Activated CD8-positive, alpha-beta memory T cell treated with anti-CD3 and anti-CD28 coated beads, Interleukin-2, amount 50 U/mL, for 48 hours (primary cell): Measurements from ENCODE around the gene WDR74.
A peak's percentile ranks its signal among the peaks of the same experiment; 100 is the strongest.

ENCODE experiments used
- DNase-seq: peaks from one replicate; pipeline ENCODE4 v3.0.0-alpha.2; 2020

WDR74 gene

DNA sequence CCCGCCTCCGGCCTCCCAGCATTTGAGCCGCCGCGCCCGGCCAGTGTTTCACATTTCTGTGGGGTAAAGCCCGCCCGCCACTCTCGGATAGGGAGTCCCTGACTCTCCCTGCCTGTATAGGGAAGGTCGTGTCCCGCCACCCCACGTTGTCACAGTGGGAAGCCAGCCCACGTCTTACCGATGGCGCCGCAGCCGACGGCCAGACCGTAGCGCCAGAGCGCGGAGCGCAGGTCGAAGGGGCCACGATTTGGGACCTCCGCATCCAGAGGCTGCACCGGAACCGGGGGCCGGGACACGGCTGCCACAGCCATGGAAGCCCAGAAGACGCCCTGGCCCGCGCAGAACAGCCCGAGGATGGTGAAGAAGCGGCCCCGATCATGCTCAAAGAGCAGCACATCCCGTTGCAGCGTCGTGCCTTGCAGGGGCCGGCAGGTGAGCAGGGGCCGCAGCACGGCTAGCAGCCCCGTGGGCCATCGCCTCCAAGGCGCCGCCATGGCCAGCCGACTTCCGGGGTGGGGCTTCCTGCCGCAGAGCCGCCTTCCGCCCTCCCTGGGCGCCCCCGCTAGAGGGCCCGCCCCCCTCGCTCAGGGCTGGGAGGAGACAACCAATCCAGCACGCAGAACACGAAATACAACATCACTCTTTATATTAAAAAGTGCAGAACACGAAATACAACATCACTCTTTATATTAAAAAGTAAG is 47.7 kb downstream of the WDR74 start, which contains the start of gene TMEM223:
Gene TMEM223, minus strand, starts transcription at position 506 of the 701 bp plus-strand sequence. Its CDS starts 12 bp downstream, at position 494.
- DNase-seq, result peak; percentile 93

DNA sequence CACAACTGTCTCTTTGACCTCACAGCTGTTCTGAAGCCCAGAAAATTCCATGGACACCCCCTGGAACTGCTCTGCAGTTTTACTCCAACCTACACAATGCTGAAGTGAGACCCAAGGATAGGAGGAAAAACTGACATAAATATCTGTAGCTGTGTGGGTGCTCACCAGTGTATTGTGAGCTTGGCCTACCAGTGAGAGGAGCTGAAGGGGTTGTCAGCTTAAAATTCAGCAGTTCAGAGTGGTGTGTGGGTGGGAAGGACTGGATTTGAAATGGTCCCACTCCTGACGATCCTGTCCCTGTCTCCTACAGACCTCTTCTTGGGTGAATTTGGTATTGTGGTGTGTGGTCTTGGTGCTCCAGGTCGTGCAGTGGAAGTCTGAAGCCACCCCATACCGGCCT is 49.8 kb downstream of the WDR74 start:
- DNase-seq, result no peak

DNA sequence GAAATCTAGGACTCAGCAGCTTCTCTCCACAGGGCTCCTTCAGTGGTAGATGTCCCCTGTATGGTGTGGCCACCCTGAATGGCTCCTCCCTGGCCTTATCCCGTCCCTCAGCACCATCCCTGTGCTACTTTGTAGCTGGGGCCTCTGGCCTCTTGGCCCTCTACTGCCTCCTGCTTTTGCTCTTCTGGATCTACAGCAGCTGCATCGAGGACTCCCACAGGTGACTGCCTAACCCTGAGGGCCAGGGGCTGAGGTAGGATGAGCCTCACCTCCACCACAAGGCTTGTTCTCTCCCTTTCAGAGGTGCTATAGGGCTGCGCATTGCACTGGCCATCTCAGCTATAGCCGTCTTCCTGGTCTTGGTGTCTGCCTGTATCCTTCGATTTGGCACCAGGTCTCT is 50.4 kb downstream of the WDR74 start:
- DNase-seq, result no peak

- peak; percentile 99 for DNase-seq
Observed at GRCh38 chr11:62787005-62787759, 52.2 kb downstream of the WDR74 start, which contains the start of gene TMEM179B. Gene TMEM179B, plus strand, starts transcription at chr11:62787402. Its CDS starts 30 bp downstream, at chr11:62787432.

DNA sequence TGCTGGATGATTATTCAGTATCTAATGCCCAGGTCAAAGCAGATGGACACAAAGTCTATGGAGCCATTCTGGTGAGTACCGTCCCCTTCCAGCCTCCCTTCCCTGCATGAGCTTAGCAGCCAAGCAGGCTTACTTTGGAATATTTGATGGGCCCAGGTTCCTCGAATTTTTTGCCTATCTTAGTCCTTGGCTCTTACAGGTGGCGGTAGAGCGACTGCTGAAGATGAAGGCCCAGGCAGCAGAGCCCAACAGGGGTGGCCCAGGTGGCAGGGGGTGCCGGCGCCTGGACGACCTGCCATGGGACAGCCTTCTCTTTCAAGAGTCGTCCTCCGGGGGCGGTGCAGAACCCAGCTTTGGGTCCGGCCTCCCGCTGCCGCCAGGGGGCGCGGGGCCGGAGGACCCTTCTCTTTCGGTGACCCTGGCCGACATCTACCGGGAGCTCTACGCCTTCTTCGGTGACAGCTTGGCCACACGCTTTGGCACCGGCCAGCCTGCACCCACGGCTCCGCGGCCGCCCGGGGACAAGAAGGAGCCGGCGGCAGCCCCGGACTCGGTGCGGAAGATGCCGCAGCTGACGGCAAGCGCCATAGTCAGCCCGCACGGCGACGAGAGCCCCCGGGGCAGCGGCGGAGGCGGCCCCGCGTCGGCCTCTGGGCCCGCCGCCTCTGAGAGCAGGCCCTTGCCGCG is 52.9 kb downstream of the WDR74 start:
- DNase-seq, result peak; percentile 94
